GM18867 (cell line): Measurements from ENCODE around the gene RPF1.
A peak's percentile ranks its signal among the peaks of the same experiment; 100 is the strongest.
"Not testable (repeated sequence)": the region's sequence is repeated elsewhere in the genome, so short reads cannot be mapped to it uniquely, and the experiment has no call there.

ENCODE experiments used
- ATAC-seq: cut with Tn5 transposase; IDR thresholded peaks from one replicate; pipeline ENCODE4 v1.9.1; 2021; ENCODE audit warnings: mild to moderate bottlenecking, moderate library complexity; ENCODE audit not compliant: unreplicated experiment

Gene RPF1

GRCh38 chr1:84478876-84479868, at the start of gene RPF1:
RPF1 (plus strand) TSS chr1:84479266; CDS start chr1:84479282, 16 bp downstream.
- ATAC-seq = peak; percentile 96

DNA sequence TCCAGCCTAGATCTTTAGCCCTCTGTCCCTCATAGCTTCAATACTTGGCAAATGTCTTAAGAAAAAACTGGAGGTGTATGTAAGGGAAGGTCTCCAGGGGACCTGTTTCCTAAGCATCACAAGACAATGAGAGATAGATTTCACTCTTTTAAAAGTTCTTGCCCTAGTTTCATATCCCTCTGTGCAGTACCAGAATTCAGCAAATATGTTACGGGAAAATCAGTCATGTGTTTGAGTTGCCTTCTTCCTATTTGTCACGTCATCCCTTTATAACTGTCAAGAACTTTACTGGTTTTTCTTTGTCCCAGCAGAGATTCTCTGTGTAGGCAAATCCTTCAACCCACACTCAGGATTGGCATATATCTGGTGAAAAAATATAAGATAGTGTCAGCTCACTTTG, 48.5 kb upstream of the RPF1 start:
- ATAC-seq = no peak

DNA sequence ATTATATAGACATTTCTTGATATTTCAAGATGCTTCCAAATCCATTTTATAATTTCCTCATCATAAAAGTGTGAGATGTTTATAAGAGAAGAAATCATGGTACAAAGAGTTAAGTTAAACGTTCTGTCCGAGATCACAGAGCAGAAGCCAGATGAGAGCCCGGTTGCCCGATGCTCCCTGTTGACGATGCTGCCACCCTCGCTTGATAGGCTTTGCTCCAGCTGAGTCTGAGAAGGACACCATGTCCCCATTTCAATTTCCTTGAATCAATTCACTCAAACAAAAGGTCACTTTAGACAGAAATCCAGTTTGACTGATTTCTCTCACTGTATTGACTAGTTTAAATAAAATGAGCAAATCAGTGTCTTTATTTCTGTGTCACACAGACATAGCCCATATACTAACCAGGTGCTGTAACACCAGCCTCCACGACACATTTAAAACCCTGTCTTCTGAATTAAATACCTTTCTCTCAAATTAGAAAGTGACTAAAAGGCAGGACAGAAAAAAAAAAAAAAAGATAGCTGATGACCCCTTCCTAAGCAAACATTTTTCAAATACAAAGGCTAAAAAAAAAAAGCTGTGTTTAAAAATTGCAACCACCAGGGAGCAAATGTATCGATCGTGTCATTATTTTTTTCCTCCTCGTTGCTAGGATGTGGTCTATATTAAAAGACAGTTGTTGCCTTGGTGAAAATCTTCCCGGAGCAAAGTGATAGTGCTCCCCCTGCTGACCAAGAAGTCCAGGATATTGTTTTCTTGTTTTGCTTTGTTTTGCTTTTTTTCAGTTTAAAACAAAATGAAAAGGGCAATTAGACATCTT, 45.6 kb upstream of the RPF1 start:
- ATAC-seq = no peak

DNA sequence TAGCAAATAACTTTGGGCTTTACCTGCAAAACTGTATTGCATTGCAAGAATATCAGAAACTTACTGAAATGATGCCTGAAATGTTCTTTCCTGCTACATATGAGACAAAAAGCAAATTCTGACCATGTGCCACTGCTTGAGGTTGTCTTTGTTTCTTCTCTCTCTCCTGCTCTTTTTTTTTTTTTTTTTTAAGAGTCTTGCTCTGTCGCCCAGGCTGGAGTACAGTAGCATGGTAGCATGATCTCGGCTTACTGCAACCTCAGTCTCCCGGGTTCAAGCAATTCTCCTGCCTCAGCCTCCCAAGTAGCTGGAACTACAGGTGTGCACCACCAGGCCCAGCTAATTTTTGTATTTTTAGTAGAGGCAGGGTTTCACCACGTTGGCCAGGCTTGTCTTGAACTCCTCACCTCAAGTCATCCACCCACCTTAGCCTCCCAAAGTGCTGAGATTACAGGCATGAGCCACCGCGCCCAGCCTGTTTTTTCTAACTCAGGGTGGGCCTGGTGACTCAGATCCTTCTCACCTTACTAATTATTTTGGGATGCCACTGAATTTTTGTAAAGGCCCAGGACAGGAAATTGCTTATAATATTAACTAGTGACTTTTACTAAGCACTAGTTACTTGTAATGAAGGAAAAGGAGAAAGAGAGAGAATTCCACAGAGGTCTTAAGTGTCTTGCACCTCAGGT, 44.8 kb upstream of the RPF1 start:
- ATAC-seq = no peak

DNA sequence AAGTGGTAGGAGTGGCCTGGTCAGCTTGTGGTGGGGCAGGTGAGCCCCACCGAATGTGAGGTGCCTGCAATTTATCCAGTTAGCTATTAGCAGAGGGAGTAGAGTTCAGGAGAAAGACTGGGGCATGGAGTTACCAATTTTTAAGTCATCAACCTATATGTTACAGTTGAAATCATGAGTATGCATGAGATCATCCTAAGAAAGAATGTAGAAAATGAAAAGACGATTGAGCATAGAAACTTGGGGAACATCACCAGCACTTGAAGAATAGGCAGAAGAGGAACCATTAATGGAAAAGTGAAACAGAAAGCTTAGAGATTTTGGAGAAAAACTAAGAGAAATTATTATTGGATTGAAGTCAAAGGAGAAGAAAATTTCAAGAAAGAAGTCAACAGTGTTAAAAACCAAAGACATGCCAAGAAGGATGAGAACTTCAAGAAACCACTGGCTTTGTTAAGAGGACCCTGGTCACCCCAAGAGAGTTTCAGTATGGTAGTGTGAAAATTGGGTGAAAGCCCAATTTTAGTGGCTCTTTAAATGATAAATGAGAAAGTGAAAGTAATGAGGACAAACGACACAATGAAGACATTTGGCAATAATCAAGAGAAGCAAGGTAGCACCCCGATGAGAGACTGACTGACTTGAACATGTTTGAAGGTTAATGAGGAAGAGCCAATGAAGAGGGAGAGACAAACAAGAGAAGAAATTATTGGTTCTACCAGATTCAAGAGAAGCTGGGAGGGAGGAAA, 44.1 kb upstream of the RPF1 start:
- ATAC-seq = peak; percentile 59

- ATAC-seq = peak; percentile 33
Measured at GRCh38 chr1:84436876-84437655, 42.0 kb upstream of the RPF1 start.

DNA sequence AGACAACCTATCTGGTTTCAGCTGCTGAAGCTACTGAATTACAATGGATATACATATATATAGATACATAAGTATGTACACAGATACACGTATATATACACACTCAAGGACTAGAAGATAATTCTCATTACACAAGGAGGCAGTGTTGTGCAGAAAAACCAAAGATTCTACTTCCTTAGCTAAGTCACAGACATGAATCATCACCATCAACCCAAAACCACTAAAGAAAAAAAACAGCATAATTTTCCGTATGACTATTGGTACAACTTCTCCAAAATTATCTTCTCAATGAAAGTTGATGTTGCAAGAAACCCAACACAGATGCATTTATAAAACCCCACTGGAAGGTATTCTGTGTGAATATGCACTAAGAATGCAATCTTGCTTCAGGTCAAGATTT, 36.8 kb upstream of the RPF1 start:
- peak; percentile 97 for ATAC-seq

- ATAC-seq = peak; percentile 10
Measured at GRCh38 chr1:84442747-84443646, 36.1 kb upstream of the RPF1 start.

- ATAC-seq = not testable (repeated sequence)
Measured at GRCh38 chr1:84448704-84449103, 30.4 kb upstream of the RPF1 start.

DNA sequence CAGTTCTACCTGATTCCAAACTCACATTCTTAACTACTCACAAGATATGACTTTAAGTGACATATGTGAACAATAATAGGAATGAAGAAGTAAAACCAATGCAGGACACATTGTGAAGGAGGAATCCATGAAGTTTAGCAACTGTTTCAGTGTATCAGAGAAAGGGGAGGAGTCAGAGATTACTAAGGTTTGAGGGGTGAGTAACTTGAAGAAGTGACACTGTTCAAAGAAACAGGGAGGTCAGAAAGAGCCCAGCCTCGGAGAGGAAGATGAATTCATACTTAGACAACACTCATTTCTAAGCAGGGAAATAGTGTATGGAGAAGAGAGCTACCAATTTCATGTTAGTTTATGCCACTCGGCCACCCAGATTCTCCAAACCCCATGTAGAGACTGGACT, 28.2 kb upstream of the RPF1 start:
- ATAC-seq = no peak

DNA sequence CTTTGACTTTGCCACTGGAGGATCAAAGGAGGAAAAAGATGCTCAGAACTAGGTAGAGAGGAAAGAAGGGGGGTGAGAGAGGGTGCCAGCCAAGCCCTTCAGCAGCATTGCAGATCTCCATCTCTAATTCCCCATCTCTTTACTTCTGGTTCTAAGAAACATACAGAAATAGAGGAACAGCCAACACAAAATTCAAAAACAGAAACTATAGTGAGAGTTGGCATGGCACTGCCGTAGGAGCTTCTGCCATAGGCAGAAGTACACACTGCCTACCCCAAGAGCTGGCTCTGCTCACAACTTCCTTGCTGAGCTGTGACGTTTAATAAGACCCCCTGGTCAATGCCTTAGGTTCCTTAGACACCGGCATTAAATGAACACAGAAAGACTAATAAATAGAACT, 26.6 kb upstream of the RPF1 start:
- no peak for ATAC-seq

- ATAC-seq = no peak
Measured at GRCh38 chr1:84462118-84462517, 16.9 kb upstream of the RPF1 start.

DNA sequence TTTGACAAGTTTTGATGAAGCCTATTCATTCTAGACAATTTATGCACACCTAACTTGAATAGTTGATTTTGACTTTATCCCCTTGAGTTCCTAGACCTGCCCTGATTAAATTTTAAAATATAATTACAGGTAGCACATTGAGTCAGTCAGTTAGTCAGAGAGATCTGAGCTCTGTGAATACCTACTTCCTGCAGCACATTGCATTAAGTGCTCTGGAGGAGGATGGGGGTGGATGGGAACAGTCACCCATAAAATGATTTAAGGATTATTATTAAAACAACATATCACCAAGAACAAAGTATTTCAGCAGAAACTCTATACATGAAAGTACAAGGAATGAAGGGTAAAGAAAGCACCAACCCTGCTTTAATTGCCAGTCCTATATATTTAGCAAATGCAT, 11.8 kb upstream of the RPF1 start:
- no peak for ATAC-seq

- no peak for ATAC-seq
Measured at GRCh38 chr1:84476225-84476624, 2.8 kb upstream of the RPF1 start.

- ATAC-seq = peak; percentile 18
Measured at GRCh38 chr1:84479998-84480397, 932 bp downstream of the RPF1 start.

- peak; percentile 28 for ATAC-seq
Measured at GRCh38 chr1:84480650-84481049, 1.6 kb downstream of the RPF1 start.

DNA sequence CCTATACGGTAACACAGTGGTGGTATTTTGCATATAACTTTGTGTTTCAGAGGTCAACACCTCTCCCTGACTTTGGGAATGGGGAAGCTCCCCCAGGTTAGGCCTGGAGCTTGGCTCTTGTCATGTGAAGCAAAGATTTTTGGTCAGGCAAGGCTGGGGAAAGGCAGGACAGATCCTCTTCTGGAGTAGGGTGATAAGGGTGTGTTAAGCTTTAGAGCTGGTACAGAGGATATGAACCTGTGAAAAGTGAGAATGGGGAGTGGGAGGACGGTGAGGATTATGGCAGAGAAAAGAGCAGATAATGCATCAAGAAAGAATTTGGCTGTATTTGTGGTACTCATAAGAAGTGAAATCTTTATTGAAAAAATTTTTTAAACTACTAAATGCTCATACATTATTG, 2.3 kb downstream of the RPF1 start:
- ATAC-seq = no peak

DNA sequence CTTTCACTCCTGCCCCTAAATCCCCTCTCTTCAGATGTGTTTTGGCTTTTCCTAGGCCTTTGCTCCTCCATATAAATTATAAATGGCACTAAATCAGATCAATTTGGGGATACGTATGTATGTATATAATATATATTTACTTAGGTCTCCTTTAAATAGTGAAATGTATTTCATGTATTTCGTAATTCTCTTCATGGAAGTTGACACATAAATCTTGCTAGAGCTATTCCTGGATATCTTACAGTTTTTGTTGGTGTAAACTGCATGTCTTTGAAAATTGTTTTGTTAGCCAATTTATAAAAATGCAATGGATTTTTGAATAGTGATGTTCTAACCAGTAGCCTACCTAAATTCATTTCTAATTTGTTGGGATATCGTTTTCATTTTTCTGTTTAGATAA, 9.0 kb downstream of the RPF1 start:
- no peak for ATAC-seq

DNA sequence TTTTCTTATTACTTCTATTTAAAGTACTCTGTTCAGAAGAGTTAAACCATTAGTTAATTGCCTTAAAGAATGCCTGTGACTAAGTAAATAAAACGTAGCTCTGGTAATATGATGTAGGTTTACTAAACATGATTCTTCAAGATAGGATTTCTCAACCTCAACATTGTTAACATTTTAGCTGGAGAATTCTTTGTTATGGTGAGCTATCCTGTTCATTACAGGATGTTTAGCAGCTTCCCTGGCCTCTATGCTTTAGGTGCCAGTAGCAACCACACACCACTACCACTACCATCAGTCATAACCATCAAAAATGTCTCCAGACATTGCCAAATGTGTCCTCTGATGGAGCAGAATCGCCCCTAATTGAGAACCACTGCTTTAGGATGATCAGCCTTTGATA, 10.7 kb downstream of the RPF1 start:
- no peak for ATAC-seq
